Esophagus (tissue), 2 donors: ENCODE measurements around the gene KIF16B. TPM values are rescaled to one million over a fixed set of nuclear protein-coding genes. Genes with fewer than 3 reads are reported as not detected.

Source experiments
- H3K27ac ChIP-seq, 2 donors: one replicate each; pipeline ENCODE4 v1.5.1; 2013; ENCODE audit warnings: low read depth in 2 of 2, mild to moderate bottlenecking in 2 of 2, inconsistent platforms in 1 of 2, low read length in 1 of 2, moderate library complexity in 1 of 2
- H3K27me3 ChIP-seq, 2 donors: one replicate each; pipeline ENCODE4 v1.6.1; 2013; ENCODE audit warnings: low read length in 2 of 2, control low read depth in 1 of 2, mild to moderate bottlenecking in 1 of 2; ENCODE audit not compliant: insufficient read depth in 2 of 2, control insufficient read depth in 1 of 2
- H3K36me3 ChIP-seq, 2 donors: one replicate each; pipeline ENCODE4 v1.6.1; 2013; ENCODE audit warnings: low read length in 1 of 2; ENCODE audit not compliant: control insufficient read depth in 2 of 2, insufficient read depth in 2 of 2
- H3K4me1 ChIP-seq, 2 donors: one replicate each; pipeline ENCODE4 v1.6.1; 2013; ENCODE audit warnings: low read length in 1 of 2; ENCODE audit not compliant: control insufficient read depth in 2 of 2, insufficient read depth in 2 of 2
- H3K4me3 ChIP-seq, 2 donors: one replicate each; pipeline ENCODE4 v1.5.1; 2013; ENCODE audit warnings: low read length in 2 of 2, mild to moderate bottlenecking in 2 of 2, low read depth in 1 of 2, moderate library complexity in 1 of 2
- H3K9me3 ChIP-seq, 2 donors: one replicate each; pipeline ENCODE4 v1.6.1; 2013; ENCODE audit warnings: mild to moderate bottlenecking in 2 of 2, low read depth in 1 of 2, low read length in 1 of 2, moderate library complexity in 1 of 2; ENCODE audit not compliant: control insufficient read depth in 2 of 2, insufficient read depth in 1 of 2
- WGBS, 2 donors: extraction: QIAGEN DNeasy Blood & Tissue Kit; methylation state at CpG; one replicate each; pipeline ENCODE4 v1.1.7; 2013; 5-methylcytosine and 5-hydroxymethylcytosine counted together
- polyA plus RNA-seq, 2 donors: library from polyadenylated mRNA; stranded (reverse); fragments of 200-250 nt; gene quantifications; one replicate each; pipeline ENCODE4 v1.2.3, GENCODE V29; 2013
- donor health status: healthy with polysubstance abuse.
- donor health status: Bipolar disorder and iron deficiency.

The KIF16B gene
- polyA plus RNA-seq, 2 donors: 5.2 to 7.3 TPM

DNA sequence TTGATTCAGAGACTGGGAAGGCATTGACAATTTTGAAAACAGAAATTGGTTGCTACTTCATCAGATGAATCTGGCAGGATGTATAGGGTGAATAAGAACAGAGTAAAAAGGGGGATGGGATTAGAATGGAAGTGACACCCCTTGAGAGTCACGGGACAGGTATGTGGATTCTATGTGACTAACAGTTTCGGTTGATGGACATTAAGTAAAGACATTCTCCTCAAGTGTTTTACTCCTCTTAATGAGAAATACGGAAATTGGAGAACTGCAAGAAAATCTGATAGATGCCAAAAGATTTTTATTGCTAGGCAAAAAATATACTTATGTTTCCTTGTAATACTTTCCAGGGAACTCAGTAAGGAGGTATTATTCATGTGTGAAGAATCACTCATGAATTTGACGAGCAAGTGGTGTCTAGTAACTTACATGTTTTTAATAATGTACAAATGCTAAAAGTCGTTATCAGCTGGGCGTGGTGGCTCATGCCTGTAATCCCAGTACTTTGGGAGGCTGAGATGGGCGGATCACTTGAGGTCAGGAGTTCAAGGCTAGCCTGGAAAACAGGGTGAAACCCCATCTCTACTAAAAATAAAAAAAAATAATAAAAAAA is 135.8 kb downstream of the KIF16B start:
- Histone ChIP-seq H3K27me3 (no peaks in the 10 kb centered on the region), H3K9me3 (peaks cover 0 to 2% of the 10 kb centered on the region in 2 donors), H3K27ac (no peak overlapping the region), H3K36me3 (no peaks in the 10 kb centered on the region), H3K4me1 (no peaks in the 10 kb centered on the region), H3K4me3 (no peak overlapping the region)
- WGBS, 2 donors: 92 to 95% methylated on average over 7 of the region's 7 CpGs

- no peaks in the 10 kb centered on the region for H3K9me3 ChIP-seq
- no peaks in the 10 kb centered on the region for H3K27me3 ChIP-seq
- WGBS, 2 donors: 70 to 76% methylated on average over 10 of the region's 10 CpGs
- H3K36me3 ChIP-seq: peaks cover 0 to 1% of the 10 kb centered on the region in 2 donors
- no peak overlapping the region for H3K27ac ChIP-seq
- no peak overlapping the region for H3K4me3 ChIP-seq
- H3K4me1 ChIP-seq: no peaks in the 10 kb centered on the region
Observed at GRCh38 chr20:16434062-16434664, 139.1 kb downstream of the KIF16B start.

DNA sequence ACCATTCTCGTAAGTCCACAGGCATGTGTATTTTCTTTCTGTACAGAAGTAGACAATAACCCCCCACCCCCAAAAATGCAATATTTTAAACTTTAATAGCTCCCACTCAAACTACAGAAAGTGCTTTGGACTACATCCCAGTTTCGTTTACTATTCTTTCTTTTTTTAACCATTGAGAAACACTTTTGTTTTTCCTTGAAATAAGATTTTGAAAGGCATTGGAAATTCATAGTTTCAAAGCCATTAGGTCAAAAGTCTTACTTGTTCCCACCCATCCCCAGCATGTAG is 140.0 kb downstream of the KIF16B start:
- Histone ChIP-seq H3K4me3 (no peak overlapping the region), H3K4me1 (no peaks in the 10 kb centered on the region), H3K9me3 (no peaks in the 10 kb centered on the region), H3K27ac (no peak overlapping the region), H3K36me3 (peaks cover 0 to 4% of the 10 kb centered on the region in 2 donors), H3K27me3 (no peaks in the 10 kb centered on the region)
- WGBS, 2 donors: 78 to 79% methylated on average over 2 of the region's 2 CpGs

GRCh38 chr20:16432466-16433292 is 140.6 kb downstream of the KIF16B start:
- Histone ChIP-seq H3K4me1 (no peaks in the 10 kb centered on the region), H3K27me3 (no peaks in the 10 kb centered on the region), H3K4me3 (no peak overlapping the region), H3K27ac (no peak overlapping the region), H3K36me3 (peaks cover 2 to 4% of the 10 kb centered on the region in 2 donors), H3K9me3 (no peaks in the 10 kb centered on the region)
- WGBS, 2 donors: 94 to 98% methylated on average over 8 of the region's 8 CpGs

- Histone ChIP-seq H3K36me3 (peaks cover 3 to 18% of the 10 kb centered on the region in 2 donors), H3K27ac (no peak overlapping the region), H3K9me3 (no peaks in the 10 kb centered on the region), H3K4me3 (no peak overlapping the region), H3K4me1 (no peaks in the 10 kb centered on the region), H3K27me3 (no peaks in the 10 kb centered on the region)
- 95 to 96% methylated on average over 1 of the region's 1 CpG for WGBS, 2 donors
Observed at GRCh38 chr20:16428112-16428511, 145.1 kb downstream of the KIF16B start.

GRCh38 chr20:16427571-16427970 is 145.7 kb downstream of the KIF16B start:
- WGBS, 2 donors: 92 to 95% methylated on average over 2 of the region's 2 CpGs
- no peak overlapping the region for H3K27ac ChIP-seq
- H3K9me3 ChIP-seq: no peaks in the 10 kb centered on the region
- H3K4me1 ChIP-seq: no peaks in the 10 kb centered on the region
- peaks cover 3 to 18% of the 10 kb centered on the region in 2 donors for H3K36me3 ChIP-seq
- no peak overlapping the region for H3K4me3 ChIP-seq
- H3K27me3 ChIP-seq: no peaks in the 10 kb centered on the region

GRCh38 chr20:16424780-16425179 is 148.5 kb downstream of the KIF16B start:
- H3K4me3 ChIP-seq: no peak overlapping the region
- H3K27ac ChIP-seq: no peak overlapping the region
- H3K27me3 ChIP-seq: no peaks in the 10 kb centered on the region
- H3K36me3 ChIP-seq: peaks cover 3 to 18% of the 10 kb centered on the region in 2 donors
- no peaks in the 10 kb centered on the region for H3K9me3 ChIP-seq
- no peaks in the 10 kb centered on the region for H3K4me1 ChIP-seq
- 76 to 82% methylated on average over 1 of the region's 1 CpG for WGBS, 2 donors

DNA sequence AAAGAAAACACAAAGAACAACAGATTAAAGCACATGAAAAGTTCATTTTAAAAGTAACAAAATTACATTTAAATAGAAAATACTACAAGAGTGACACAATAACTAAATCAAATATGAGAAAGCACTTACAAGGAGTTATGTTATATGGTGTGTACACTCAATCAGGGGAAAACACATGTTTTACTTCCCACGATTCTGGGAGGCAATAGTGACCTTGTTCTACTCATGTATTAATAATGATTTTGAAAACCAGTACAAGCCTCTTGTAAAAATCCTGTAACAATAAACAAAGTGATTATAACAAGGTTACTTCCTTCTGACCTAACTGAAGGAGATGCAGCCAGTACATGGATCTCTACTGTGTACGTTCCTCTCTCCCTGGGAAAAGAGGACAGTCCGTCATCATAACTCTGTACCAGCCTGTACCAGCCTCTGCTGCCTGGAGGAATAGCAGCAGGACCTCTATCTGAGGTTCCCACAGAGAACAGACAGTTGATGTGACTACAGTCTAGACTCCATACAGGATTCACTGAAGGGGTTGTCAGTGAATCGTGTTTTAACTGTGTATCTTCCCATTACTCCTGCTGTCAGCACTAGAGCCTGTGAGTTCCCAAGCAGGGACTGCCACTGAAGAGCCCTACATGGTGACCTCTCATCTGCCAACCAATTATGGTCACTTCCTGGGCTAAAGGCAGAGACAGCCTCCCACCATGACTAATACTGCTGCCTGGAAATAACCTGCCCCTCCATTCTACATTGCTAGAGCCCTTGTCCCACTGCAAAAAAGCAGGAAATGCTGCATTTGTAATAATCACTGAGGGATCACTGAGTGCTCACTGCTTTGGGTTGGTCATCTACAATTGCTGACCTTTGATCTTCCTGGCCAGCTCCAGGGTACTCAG is 149.7 kb downstream of the KIF16B start:
- Histone ChIP-seq H3K4me1 (no peaks in the 10 kb centered on the region), H3K4me3 (no peak overlapping the region), H3K27ac (no peak overlapping the region), H3K27me3 (no peaks in the 10 kb centered on the region), H3K36me3 (peaks cover 3 to 14% of the 10 kb centered on the region in 2 donors), H3K9me3 (no peaks in the 10 kb centered on the region)
- WGBS, 2 donors: 85 to 91% methylated on average over 4 of the region's 4 CpGs

DNA sequence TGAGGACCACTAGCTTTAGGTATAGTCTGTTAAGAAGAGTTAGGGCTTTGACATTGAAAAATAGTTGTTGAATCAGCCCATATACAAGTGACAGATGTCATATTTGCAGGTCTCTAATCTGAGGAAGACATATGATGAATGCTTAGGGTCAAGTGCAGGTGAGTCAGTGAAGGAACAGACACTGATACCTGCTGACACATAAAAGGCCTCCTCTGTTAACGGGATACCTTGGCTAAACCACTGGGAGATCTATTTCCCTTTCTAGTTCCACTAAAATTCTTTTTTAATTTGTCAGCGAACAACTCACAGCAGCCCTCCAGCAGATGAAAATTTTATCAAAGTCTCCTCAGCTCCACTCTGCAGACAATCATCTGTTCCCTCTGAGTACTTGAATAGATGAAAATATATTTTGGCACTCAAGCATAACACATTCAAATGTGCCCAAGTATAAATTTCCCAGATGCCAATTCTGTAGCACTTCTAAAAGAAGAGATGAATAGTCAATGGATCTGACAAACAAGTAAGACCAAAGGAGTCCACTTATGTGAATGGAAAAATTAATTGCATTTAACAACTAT is 154.0 kb downstream of the KIF16B start:
- WGBS, 2 donors: 82 to 86% methylated on average over 2 of the region's 2 CpGs

More for the DNA sequence above, 154.0 kb downstream of the KIF16B start:
- H3K36me3 ChIP-seq: peaks cover 0 to 8% of the 10 kb centered on the region in 2 donors
- H3K9me3 ChIP-seq: no peaks in the 10 kb centered on the region
- no peak overlapping the region for H3K4me3 ChIP-seq
- no peaks in the 10 kb centered on the region for H3K27me3 ChIP-seq
- H3K4me1 ChIP-seq: no peaks in the 10 kb centered on the region
- H3K27ac ChIP-seq: no peak overlapping the region
